ENCODE data around the gene AIFM3.

- TF ChIP-seq, protein P1, sequence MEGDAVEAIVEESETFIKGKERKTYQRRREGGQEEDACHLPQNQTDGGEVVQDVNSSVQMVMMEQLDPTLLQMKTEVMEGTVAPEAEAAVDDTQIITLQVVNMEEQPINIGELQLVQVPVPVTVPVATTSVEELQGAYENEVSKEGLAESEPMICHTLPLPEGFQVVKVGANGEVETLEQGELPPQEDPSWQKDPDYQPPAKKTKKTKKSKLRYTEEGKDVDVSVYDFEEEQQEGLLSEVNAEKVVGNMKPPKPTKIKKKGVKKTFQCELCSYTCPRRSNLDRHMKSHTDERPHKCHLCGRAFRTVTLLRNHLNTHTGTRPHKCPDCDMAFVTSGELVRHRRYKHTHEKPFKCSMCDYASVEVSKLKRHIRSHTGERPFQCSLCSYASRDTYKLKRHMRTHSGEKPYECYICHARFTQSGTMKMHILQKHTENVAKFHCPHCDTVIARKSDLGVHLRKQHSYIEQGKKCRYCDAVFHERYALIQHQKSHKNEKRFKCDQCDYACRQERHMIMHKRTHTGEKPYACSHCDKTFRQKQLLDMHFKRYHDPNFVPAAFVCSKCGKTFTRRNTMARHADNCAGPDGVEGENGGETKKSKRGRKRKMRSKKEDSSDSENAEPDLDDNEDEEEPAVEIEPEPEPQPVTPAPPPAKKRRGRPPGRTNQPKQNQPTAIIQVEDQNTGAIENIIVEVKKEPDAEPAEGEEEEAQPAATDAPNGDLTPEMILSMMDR (conservative IDR thresholded peaks at IDR 0.05 in 1 of 2, IDR thresholded peaks at IDR 0.05 in 1 of 2; ENCODE audit: extremely low read depth in 1 of 2, insufficient read depth in 1 of 2, low read depth in 1 of 2, low read length in 2 of 2): no peak
- no peak for TF ChIP-seq EZH2 (IDR thresholded peaks at IDR 0.05; ENCODE audit: borderline replicate concordance, low read length)
Observed at GRCh38 chr22:21016644-21017420, 49.8 kb downstream of the AIFM3 start.

All from mammary epithelial cell (primary cell).